G401 (cell line): Measurements from ENCODE around the gene AGPAT2. TPM values are rescaled to one million over a fixed set of nuclear protein-coding genes. Genes with fewer than 3 reads are reported as not detected.

Source experiments
- DNase-seq: peaks from one replicate; pipeline ENCODE4 v3.0.0-alpha.2; 2015; ENCODE audit warnings: low spot score
- in situ Hi-C: cut with HindIII; loops from 2 replicates; pipeline ENCODE4 v1.10.0; 2016; ENCODE audit warnings: low sequenced_read_pairs, mixed read lengths
- total RNA-seq: library from RNA; depleted of rRNA; stranded (reverse); fragments of >200 nt; shearing (Covaris generic); gene quantifications from 2 replicates; pipeline ENCODE4 v1.2.3, GENCODE V29; 2014

The AGPAT2 gene
- total RNA-seq, 1 experiment from 2014 or later = 128 TPM

GRCh38 chr9:136667940-136668760 is 19.1 kb downstream of the AGPAT2 start:
- in situ Hi-C loops = no loop called here
- DNase-seq = no peak

DNA sequence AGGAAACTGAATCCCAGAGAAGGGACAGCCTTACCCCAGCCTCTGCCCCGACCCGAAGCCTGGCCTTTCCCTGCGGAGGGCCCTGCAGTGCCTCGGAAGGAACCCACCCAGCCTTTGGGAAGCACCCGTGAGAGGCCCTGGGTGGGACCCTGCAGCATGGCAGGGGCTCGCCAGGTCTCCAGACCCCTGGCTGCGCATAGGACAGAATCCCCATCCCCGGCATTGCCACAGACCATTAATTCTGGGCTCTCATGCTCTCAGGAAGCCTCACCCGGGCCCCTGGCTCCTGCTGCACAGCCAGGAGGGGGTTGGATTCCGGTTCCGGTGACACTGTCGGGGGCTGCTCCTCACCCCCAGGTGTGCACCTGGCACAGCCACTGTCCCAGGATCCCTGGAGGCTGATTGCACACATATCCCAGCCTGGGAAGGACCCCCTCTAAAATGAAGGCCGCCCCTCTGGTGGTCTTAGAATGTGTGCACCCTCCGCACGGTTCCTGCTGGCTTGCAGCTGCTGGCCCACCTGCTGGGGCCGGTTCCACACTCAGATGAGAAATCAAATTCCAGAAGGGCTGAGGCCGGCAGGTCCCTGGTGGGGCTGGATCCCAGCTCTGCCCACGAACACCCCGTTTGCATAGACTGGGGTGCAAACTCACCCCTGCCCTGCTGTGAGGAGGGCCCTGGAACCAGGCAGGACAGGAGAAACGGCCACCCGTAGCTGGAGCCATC is 19.9 kb downstream of the AGPAT2 start:
- no peak for DNase-seq
- in situ Hi-C loops = no loop called here

DNA sequence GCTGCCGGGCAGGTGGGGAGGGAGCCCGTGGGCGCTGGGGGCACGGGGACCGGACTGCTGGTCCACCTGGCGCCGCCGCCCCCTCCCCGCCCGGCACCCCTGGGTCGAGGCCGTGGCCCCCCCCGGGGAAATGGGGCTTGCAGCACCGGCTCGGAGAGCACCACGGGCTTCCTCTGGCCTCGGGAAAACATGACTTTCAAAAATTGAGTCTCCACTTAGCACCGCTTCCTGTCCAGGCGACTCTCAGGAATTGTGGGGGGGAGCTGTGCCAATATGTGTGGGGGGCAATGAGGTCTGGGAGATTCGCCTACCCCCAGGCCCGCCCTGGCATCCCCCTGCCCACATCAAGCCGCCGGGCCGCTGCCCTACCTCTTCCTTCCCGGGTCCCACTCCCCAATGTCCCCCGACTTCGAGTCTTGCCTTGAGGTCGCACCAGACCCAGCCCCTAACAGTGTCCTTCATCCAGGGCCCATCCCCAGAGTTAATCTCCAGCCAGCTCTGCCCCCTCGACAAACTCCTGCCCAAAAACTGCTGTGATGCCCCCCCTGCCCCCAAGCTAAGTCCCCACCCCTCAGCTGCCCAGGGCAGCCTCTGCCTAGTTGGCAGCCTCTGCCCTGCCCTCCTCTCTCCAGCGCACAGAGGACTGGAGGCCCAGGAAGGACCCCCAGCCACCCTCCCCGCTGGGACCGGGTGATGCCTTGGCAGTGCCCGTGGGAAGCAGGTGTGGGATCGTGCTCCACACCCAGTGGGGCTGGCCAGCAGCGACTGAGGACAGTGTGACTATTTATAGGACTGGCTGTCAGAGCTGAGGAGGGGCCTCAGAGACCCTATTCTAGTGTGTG is 20.7 kb downstream of the AGPAT2 start:
- no peak for DNase-seq

GRCh38 chr9:136665704-136666371 is 21.4 kb downstream of the AGPAT2 start:
- DNase-seq = no peak
- in situ Hi-C loops = no loop called here

More for the DNA sequence above, 20.7 kb downstream of the AGPAT2 start:
- in situ Hi-C loops = no loop called here

DNA sequence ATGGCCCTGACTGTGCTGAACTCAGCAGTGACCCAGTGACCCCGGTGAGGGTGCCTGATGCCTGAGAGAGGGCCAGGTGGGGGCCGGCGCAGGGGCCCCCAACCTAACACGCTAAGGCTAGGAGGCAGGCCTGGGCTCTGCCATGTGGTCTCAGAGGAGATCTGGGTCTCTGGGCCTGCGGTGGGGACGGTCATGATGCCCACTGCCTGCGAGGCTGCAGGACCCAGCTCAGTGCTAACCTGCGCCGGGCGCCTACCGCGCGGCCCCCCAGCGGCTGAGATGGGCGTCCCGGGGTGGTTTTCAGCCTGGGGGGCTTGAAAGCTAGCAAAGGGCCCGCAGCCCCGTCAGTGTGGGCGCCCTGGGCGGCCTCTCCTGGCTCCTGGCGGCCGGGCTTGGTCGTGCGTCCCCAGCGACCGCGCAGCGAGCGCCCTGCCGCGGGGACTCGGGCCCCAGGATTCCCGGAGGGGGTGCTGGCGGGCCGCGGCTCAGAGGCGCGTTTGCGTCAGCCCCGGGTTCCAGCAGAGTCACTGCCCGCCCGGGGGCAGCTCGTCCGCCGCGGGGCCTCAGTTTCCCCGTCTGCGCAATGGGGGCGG is 22.1 kb downstream of the AGPAT2 start:
- no peak for DNase-seq
- in situ Hi-C loops = no loop called here

DNA sequence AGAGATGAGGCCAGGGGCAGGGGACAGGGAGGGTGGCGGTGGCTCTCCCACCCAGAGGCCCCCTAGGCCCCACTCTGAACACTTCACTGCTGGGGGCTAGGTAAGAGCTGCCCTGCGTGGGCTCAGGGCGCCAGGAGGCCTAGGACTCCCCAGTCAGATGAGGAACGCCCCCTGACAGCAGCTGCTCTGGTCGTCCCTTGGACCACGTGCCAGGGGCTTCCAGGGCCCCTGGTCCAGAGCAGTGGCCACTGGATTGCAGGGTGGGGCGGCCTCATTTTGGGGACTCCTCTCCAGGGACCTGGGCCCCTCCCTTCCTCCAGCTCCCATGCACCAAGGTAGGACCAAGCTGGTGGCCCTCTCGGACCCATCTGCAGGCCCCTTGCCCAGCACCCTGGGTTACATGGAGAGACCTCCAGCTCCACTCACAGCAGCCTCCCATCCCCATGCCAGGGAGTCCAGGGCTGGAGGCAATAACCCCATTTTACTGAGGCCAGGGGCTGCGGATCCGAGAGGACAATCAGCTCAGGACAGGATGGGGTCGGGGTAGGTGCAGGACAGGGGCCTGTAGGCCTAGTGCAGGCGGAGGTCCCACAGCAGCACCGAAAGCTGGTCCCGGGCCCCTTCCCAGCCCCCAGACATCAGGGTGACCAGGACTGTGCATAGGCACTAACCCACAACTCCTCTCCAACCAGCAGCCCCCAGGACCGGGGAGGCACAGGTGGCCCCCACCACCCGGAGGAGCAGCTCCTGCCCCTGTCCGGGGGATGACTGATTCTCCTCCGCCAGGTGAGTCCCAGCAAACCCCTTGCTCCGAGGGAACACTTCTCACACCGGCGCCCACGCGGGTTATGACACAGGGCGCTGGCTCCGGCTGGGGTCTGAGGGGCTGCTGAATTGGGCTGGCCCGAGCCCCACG is 23.0 kb downstream of the AGPAT2 start:
- in situ Hi-C loops = no loop called here
- no peak for DNase-seq

GRCh38 chr9:136662656-136663581 is 24.3 kb downstream of the AGPAT2 start, which contains the start of gene EGFL7:
Gene EGFL7 (plus strand): TSS chr9:136662916. CDS start chr9:136668283, 5,367 bp downstream.
- in situ Hi-C loops = no loop called here
- DNase-seq = no peak

GRCh38 chr9:136662326-136662655 is 25.0 kb downstream of the AGPAT2 start:
- in situ Hi-C loops = no loop called here
- DNase-seq = no peak

DNA sequence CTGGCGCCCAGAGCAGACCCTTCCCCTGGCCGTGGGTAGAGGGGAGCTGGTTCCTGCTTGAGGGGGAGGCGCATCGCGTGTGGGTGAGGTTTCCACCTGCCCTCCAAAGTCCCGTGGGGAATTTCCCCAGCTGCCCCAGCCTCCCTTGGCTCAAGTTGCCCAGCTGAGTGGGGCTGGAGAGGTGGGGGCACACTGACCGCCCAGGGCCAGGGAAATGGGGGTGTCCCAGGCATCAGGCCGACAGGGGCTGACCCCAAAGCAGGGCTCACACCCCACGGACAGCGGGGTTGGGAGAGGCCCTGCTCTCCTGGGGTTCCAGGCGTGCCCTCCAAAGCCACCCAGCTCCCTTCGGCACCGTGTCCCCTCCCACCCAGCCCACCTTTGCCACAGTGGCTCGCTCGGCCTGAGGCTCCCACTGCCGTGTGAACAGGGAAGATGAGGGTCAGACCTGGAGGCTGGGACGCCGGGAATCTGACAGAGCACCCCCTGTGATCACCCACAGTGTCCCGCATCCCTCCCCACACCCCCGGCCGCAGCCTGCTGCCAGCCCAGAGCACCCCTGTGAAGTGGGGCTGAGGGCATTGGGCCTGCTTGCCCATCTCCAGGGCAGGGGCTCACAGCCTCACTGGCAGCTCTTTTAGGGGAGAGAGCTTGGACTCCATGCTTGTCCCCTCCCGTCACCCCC is 25.5 kb downstream of the AGPAT2 start:
- DNase-seq = no peak
- in situ Hi-C loops = no loop called here

- DNase-seq = no peak
- in situ Hi-C loops = no loop called here
Measured at GRCh38 chr9:136660971-136661550, 26.2 kb downstream of the AGPAT2 start.

DNA sequence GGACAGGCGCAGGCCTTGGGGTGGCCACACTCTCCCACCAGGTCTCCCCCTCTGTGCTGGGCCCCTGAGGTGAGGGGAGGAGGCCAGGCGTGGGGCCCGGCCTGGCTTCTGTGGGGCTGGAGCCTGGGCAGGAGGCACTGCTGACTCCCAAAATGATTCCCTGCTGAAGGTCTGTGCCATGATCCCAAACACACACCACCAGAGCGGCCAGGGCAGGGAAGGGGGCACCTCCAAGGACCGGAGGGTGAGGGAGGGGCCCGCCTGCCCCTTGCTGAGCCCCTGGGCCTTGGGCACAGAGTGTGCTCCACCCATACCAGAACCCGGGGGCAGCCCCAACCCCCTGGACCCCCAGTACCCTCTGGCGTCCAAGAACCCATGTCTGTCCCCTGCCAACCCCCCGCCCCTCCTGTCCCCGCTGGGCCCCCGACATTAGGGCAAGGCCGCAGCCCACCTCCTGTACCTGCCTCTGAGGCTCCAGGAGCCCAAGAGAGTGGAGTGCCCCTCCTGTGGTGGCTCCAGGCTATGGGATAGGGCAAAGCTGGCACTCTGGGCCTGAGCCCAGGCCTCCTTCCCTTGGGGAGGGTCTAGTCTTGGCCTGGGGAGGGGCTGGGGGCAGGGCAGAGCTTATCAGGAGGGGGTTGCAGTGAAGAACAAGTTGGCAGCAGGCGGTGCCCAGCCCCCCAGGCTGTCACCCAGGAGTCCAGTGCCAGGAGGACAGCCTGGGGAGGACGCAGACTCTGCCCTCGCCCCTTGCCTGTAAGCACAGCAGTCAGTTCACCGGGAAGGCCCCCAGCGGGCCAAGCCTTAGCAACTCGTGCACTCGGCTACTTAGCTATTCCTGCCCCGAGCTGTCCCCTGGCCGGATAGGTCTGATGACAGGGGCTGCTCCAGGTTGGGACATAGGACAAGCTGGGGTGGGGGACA is 27.1 kb downstream of the AGPAT2 start:
- in situ Hi-C loops = no loop called here
- no peak for DNase-seq

- no peak for DNase-seq
- in situ Hi-C loops = no loop called here
Measured at GRCh38 chr9:136658849-136659535, 28.3 kb downstream of the AGPAT2 start.

DNA sequence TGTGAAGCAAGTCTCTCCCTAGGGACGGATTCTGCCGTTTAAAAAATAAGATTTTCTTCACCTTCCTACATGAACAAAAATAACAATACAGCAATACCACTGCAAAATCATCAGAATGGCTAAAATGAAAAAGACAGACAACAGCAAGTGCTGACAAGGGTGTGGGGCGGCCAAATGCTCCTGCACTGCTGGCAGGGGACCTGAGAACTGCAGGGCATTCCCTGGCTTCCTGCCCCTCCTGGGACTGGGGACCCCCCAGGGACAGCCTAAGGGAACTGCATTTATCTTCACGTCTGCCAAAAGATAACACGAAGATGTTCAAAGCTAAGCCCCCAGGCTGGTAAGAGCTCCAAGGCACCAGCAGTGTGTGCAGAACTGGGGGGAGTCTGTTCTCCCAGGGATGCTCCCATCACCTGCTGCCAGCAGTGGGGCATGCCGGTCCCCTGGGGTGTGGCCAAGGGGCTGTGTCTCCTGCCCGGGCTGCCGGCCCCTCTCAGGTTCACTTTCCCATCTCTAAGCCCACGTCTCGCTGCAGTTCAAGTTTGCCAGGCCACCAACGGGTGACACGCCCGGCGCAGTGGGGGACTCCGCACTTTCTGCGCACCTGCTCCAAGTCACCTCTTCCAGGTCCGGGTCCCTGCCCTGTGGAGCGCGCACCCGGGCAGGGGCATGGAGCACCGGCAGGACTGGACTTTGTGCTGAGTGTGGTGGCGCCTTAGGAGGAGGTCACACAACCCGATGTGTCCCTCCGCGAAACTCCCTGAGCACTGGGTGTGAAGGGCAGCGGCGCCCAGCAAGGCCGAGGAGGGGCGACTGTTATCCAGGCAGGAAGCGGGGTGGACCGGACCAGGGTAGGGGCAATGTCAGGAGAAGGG is 29.0 kb downstream of the AGPAT2 start:
- no peak for DNase-seq
- in situ Hi-C loops = no loop called here
